ENCODE results near the gene CASP10. TPM values are rescaled to one million over a fixed set of nuclear protein-coding genes. Genes with fewer than 3 reads are reported as not detected.

CASP10 gene
- total and polyA plus RNA-seq, 2 of the 13 experiments (the other 11 are each of a cell fraction or from before 2014, with no cell fraction given): 22.2 to 23.8 TPM

DNA sequence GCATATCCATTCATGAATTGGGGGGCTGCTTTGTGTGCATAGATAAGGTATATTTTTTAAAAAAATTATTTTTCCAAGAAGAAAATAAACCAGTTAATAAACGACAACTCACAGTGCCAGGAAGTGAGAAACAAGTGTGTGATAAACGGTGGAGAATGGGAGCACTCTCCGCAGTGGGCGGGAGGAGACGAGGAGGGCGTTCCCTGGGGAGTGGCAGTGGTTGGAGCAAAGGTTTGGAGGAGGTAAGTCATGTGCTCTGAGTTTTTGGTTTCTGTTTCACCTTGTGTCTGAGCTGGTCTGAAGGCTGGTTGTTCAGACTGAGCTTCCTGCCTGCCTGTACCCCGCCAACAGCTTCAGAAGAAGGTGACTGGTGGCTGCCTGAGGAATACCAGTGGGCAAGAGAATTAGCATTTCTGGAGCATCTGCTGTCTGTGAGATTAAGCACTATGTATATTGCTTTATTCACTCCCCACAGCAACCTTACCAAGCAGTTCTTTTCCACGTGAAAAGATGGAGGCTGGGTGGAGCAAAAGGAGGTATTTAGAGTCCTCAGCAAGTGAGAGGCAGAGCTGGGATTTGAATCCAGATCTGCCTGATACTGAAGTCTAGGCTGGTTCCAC lies 50.4 kb downstream of the CASP10 start (continued):
- TF ChIP-seq, protein P1, sequence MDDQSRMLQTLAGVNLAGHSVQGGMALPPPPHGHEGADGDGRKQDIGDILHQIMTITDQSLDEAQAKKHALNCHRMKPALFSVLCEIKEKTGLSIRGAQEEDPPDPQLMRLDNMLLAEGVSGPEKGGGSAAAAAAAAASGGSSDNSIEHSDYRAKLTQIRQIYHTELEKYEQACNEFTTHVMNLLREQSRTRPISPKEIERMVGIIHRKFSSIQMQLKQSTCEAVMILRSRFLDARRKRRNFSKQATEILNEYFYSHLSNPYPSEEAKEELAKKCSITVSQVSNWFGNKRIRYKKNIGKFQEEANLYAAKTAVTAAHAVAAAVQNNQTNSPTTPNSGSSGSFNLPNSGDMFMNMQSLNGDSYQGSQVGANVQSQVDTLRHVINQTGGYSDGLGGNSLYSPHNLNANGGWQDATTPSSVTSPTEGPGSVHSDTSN (CRISPR knock-in tag; IDR thresholded peaks at IDR 0.05; ENCODE audit: borderline replicate concordance): no peak
- TF ChIP-seq SRSF9 (IDR thresholded peaks at IDR 0.05; ENCODE audit: borderline replicate concordance, insufficient read depth, low read depth, low read length, poor library complexity, severe bottlenecking): no peak
- TF ChIP-seq HNF4G (IDR thresholded peaks at IDR 0.05; ENCODE audit: borderline replicate concordance, low read depth, low read length): peak; percentile 37; the same call in 1 of the 2 replicates
- TF ChIP-seq HNF4G (CRISPR knock-in tag; IDR thresholded peaks at IDR 0.05; ENCODE audit: borderline replicate concordance, low read depth): no peak
- no peak for TF ChIP-seq MEIS2 (CRISPR knock-in tag; IDR thresholded peaks at IDR 0.05)
- TF ChIP-seq, protein P2, sequence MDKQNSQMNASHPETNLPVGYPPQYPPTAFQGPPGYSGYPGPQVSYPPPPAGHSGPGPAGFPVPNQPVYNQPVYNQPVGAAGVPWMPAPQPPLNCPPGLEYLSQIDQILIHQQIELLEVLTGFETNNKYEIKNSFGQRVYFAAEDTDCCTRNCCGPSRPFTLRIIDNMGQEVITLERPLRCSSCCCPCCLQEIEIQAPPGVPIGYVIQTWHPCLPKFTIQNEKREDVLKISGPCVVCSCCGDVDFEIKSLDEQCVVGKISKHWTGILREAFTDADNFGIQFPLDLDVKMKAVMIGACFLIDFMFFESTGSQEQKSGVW (CRISPR knock-in tag; IDR thresholded peaks at IDR 0.05; ENCODE audit: borderline replicate concordance): no peak
- TF ChIP-seq PHB2 (IDR thresholded peaks at IDR 0.05; ENCODE audit: partially characterized antibody): no peak
- TF ChIP-seq, protein P3, sequence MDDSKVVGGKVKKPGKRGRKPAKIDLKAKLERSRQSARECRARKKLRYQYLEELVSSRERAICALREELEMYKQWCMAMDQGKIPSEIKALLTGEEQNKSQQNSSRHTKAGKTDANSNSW (CRISPR knock-in tag; IDR thresholded peaks at IDR 0.05; ENCODE audit: borderline replicate concordance): no peak
- TF ChIP-seq, protein P4, sequence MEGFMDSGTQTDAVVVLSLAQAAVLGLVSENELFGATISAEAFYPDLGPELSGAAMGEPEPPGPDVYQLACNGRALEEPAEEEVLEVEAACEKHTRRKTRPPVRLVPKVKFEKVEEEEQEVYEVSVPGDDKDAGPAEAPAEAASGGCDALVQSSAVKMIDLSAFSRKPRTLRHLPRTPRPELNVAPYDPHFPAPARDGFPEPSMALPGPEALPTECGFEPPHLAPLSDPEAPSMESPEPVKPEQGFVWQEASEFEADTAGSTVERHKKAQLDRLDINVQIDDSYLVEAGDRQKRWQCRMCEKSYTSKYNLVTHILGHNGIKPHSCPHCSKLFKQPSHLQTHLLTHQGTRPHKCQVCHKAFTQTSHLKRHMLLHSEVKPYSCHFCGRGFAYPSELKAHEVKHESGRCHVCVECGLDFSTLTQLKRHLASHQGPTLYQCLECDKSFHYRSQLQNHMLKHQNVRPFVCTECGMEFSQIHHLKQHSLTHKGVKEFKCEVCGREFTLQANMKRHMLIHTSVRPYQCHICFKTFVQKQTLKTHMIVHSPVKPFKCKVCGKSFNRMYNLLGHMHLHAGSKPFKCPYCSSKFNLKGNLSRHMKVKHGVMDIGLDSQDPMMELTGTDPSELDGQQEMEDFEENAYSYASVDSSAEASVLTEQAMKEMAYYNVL (CRISPR knock-in tag; IDR thresholded peaks at IDR 0.05; ENCODE audit: borderline replicate concordance): no peak
- peak; percentile 55; the same call in 1 of the 2 replicates for TF ChIP-seq ZNF441 (CRISPR knock-in tag; IDR thresholded peaks at IDR 0.05; ENCODE audit: borderline replicate concordance)
- no peak for TF ChIP-seq SSRP1 (CRISPR knock-in tag; IDR thresholded peaks at IDR 0.05)
- TF ChIP-seq ADNP (CRISPR knock-in tag; IDR thresholded peaks at IDR 0.05): no peak
- TF ChIP-seq, protein P5, sequence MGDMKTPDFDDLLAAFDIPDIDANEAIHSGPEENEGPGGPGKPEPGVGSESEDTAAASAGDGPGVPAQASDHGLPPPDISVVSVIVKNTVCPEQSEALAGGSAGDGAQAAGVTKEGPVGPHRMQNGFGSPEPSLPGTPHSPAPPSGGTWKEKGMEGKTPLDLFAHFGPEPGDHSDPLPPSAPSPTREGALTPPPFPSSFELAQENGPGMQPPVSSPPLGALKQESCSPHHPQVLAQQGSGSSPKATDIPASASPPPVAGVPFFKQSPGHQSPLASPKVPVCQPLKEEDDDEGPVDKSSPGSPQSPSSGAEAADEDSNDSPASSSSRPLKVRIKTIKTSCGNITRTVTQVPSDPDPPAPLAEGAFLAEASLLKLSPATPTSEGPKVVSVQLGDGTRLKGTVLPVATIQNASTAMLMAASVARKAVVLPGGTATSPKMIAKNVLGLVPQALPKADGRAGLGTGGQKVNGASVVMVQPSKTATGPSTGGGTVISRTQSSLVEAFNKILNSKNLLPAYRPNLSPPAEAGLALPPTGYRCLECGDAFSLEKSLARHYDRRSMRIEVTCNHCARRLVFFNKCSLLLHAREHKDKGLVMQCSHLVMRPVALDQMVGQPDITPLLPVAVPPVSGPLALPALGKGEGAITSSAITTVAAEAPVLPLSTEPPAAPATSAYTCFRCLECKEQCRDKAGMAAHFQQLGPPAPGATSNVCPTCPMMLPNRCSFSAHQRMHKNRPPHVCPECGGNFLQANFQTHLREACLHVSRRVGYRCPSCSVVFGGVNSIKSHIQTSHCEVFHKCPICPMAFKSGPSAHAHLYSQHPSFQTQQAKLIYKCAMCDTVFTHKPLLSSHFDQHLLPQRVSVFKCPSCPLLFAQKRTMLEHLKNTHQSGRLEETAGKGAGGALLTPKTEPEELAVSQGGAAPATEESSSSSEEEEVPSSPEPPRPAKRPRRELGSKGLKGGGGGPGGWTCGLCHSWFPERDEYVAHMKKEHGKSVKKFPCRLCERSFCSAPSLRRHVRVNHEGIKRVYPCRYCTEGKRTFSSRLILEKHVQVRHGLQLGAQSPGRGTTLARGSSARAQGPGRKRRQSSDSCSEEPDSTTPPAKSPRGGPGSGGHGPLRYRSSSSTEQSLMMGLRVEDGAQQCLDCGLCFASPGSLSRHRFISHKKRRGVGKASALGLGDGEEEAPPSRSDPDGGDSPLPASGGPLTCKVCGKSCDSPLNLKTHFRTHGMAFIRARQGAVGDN (CRISPR knock-in tag; IDR thresholded peaks at IDR 0.05): no peak
- no peak for TF ChIP-seq SRSF1 (optimal IDR thresholded peaks at IDR 0.05; ENCODE audit: low read depth, low read length)
- peak; percentile 20; the same call in 1 of the 2 replicates for TF ChIP-seq BRD4 (CRISPR knock-in tag; IDR thresholded peaks at IDR 0.05)
- TF ChIP-seq, protein P6, sequence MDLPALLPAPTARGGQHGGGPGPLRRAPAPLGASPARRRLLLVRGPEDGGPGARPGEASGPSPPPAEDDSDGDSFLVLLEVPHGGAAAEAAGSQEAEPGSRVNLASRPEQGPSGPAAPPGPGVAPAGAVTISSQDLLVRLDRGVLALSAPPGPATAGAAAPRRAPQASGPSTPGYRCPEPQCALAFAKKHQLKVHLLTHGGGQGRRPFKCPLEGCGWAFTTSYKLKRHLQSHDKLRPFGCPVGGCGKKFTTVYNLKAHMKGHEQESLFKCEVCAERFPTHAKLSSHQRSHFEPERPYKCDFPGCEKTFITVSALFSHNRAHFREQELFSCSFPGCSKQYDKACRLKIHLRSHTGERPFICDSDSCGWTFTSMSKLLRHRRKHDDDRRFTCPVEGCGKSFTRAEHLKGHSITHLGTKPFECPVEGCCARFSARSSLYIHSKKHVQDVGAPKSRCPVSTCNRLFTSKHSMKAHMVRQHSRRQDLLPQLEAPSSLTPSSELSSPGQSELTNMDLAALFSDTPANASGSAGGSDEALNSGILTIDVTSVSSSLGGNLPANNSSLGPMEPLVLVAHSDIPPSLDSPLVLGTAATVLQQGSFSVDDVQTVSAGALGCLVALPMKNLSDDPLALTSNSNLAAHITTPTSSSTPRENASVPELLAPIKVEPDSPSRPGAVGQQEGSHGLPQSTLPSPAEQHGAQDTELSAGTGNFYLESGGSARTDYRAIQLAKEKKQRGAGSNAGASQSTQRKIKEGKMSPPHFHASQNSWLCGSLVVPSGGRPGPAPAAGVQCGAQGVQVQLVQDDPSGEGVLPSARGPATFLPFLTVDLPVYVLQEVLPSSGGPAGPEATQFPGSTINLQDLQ (CRISPR knock-in tag; IDR thresholded peaks at IDR 0.05): no peak

Measured in HepG2 (cell line).